ENCODE results near the gene ABLIM2. TPM values are rescaled to one million over a fixed set of nuclear protein-coding genes. Genes with fewer than 3 reads are reported as not detected.

Gene ABLIM2
- total RNA-seq, 1 experiment from 2014 or later: 1.0 TPM

- Mint-ChIP-seq H3K4me3 (no peak overlapping the region), H3K9me3 (no peaks in the 10 kb centered on the region), H3K27me3 (ENCODE audit: low read depth) (peaks cover 1% of the 10 kb centered on the region; the same call in 1 of the 2 replicates), H3K4me1 (peaks cover 8 to 12% of the 10 kb centered on the region in 2 experiments; a peak in 3 of 4 replicates), H3K36me3 (ENCODE audit: insufficient read depth in 1 of 3, low read depth in 3 of 3) (no peaks in the 10 kb centered on the region), H3K27ac (no peak overlapping the region)
- Histone ChIP-seq H3K4ac (ENCODE audit: low read depth, low read length) (no peak overlapping the region), H3K4me2 (ENCODE audit: insufficient read depth, insufficient read length, low read length) (no peak overlapping the region), H3K9ac (ENCODE audit: extremely low read depth, insufficient read length, low read length) (no peak overlapping the region), H3K79me2 (ENCODE audit: insufficient read depth, low read length) (no peaks in the 10 kb centered on the region), H3K9me3 (ENCODE audit: control insufficient read depth, low read depth, low read length) (no peaks in the 10 kb centered on the region), H2BK120ac (ENCODE audit: low read depth, low read length, poor library complexity, severe bottlenecking) (no peak overlapping the region), H3K23me2 (ENCODE audit: insufficient read length, low read depth, low read length, poor library complexity, severe bottlenecking) (no peaks in the 10 kb centered on the region), H3K4me1 (ENCODE audit: insufficient read depth, low read length) (no peaks in the 10 kb centered on the region), H3K23ac (ENCODE audit: insufficient read length, low read depth, low read length) (no peak overlapping the region), H4K8ac (replicated peaks; ENCODE audit: insufficient read length, low read depth, low read length) (no peak overlapping the region), H4K5ac (ENCODE audit: insufficient read length, low read depth, low read length) (no peak overlapping the region), H3K27ac (ENCODE audit: insufficient read length, low read depth, low read length) (no peak overlapping the region), H2BK20ac (ENCODE audit: low read depth, low read length, poor library complexity, severe bottlenecking) (no peak overlapping the region), H3K79me1 (ENCODE audit: insufficient read depth, low read depth, low read length, poor library complexity, severe bottlenecking) (no peaks in the 10 kb centered on the region), H2BK12ac (ENCODE audit: insufficient read length, low read depth, low read length) (no peak overlapping the region), H3K27me3 (ENCODE audit: insufficient read depth, low read length) (no peaks in the 10 kb centered on the region), H2AK5ac (ENCODE audit: insufficient read length, low read length) (no peak overlapping the region), H4K20me1 (ENCODE audit: control insufficient read depth, insufficient read depth, insufficient read length) (no peaks in the 10 kb centered on the region), H3K14ac (ENCODE audit: insufficient read depth, low read length) (no peak overlapping the region), H3K18ac (ENCODE audit: insufficient read length, low read depth, low read length) (no peak overlapping the region), H2BK15ac (ENCODE audit: low read depth, low read length) (no peak overlapping the region), H3K56ac (ENCODE audit: insufficient read length, low read depth, low read length) (no peak overlapping the region), H2BK5ac (ENCODE audit: insufficient read length, low read length) (no peak overlapping the region), H3T11ph (ENCODE audit: low read length) (no peak overlapping the region), H4K91ac (ENCODE audit: insufficient read length, low read depth, low read length) (no peak overlapping the region), H2AFZ (ENCODE audit: low read length) (no peak overlapping the region)
- no CpG with 5 or more reads among the region's 7 CpGs for WGBS (ENCODE audit: extremely low coverage, insufficient read length, low lambda C conversion rate)
- no peak for DNase-seq
- TF ChIP-seq CTCF (conservative IDR thresholded peaks at IDR 0.05): no peak
Measured at GRCh38 chr4:8195431-8195830, 36.8 kb upstream of the ABLIM2 start.
